Esophagus squamous epithelium (tissue), 5 donors: Measurements from ENCODE around the gene LCE2D. TPM values are rescaled to one million over a fixed set of nuclear protein-coding genes. Genes with fewer than 3 reads are reported as not detected.
"Not testable (repeated sequence)": the region's sequence is repeated elsewhere in the genome, so short reads cannot be mapped to it uniquely, and the experiment has no call there.

Experiments used
- DNase-seq: peaks from one replicate; lab custom pipeline; 2025; lab: John Stamatoyannopoulos, UW
- H3K27ac ChIP-seq, 4 donors: fragments of 200-600 bp; sonication (generic); one replicate each; pipeline ENCODE4 v1.5.1; 2016 to 2019; ENCODE audit warnings: mild to moderate bottlenecking in 1 of 4
- H3K27me3 ChIP-seq, 4 donors: fragments of 200-600 bp; sonication (generic); 1 replicate in 3 of 4; 2 replicates in 1 of 4; pipeline versions ENCODE4 v1.5.1 to v1.6.0; 2017 to 2021; ENCODE audit warnings: antibody characterized with exemption in 1 of 4
- H3K36me3 ChIP-seq, 3 donors: fragments of 200-600 bp; sonication (generic); one replicate each; pipeline ENCODE4 v1.5.1; 2016 to 2019
- H3K4me1 ChIP-seq, 3 donors: fragments of 200-600 bp; sonication (generic); one replicate each; pipeline ENCODE4 v1.5.1; 2017 to 2019
- H3K4me3 ChIP-seq, 4 donors: fragments of 200-600 bp; sonication (generic); 1 replicate in 3 of 4; 2 replicates in 1 of 4; pipeline ENCODE4 v1.5.1; 2016 to 2019; ENCODE audit warnings: mild to moderate bottlenecking in 2 of 4, moderate library complexity in 1 of 4
- H3K9me3 ChIP-seq, 3 donors: fragments of 200-600 bp; sonication (generic); one replicate each; pipeline ENCODE4 v1.5.1; 2016 to 2019
- CTCF ChIP-seq, 6 experiments: fragments of 450-650 bp in 4 of 6; fragments of 200-600 bp in 2 of 6; sonication (generic) in 2 of 6; IDR thresholded peaks; one replicate each; pipeline ENCODE4 v1.5.1; 2016 to 2019; ENCODE audit warnings: antibody characterized with exemption in 6 of 6, mild to moderate bottlenecking in 4 of 6, moderate library complexity in 4 of 6
- POLR2A ChIP-seq, 4 donors: fragments of 450-650 bp; IDR thresholded peaks; one replicate each; pipeline ENCODE4 v1.6.1; 2017; ENCODE audit warnings: antibody characterized with exemption in 4 of 4, mild to moderate bottlenecking in 4 of 4, moderate library complexity in 3 of 4
- WGBS, 2 donors: methylation state at CpG; one replicate each; pipeline ENCODE4 v1.1.5; 2018; 5-methylcytosine and 5-hydroxymethylcytosine counted together
- intact Hi-C: fragments of 100-400 bp; cut with DNase I; formaldehyde crosslinking; loops from one replicate; pipeline ENCODE4 v1.15.0; 2022
- total RNA-seq, 4 donors: library from RNA; depleted of rRNA; stranded (reverse); fragments of >200 nt; gene quantifications; one replicate each; pipeline ENCODE4 v1.1.0, GENCODE V29; 2016
- donor health status: DM: yes; HTN: yes; CAD: no.

LCE2D gene
- total RNA-seq, 4 donors from 2014 or later, result not detected

DNA sequence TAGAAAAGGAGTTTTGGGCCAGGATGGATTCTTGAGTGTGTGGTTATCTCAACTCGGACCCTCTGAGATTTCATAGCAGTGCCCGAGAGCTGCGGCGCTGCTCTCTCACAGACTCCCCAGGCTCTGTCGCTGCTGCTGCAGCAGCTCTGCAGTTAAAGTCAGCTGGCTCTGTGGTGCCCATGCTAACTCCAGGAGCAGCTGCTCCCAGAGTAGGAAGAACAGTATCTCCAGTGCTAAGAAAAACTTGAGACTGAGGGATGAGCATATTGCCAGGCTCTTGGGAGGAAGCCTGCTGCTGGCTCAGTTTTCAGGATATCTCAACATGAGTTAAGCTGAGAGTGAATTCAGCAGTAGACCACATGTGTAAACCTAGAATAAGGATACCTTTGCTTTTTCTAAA lies 4.5 kb downstream of the LCE2D start:
- 81 to 94% methylated on average over 3 to 5 of the region's 5 CpGs for WGBS, 2 donors
- Histone ChIP-seq H3K27me3 (peaks cover 0 to 21% (median 0%) of the 10 kb centered on the region in 4 donors), H3K4me3 (no peak overlapping the region), H3K36me3 (no peaks in the 10 kb centered on the region), H3K27ac (no peak overlapping the region), H3K4me1 (no peaks in the 10 kb centered on the region), H3K9me3 (no peaks in the 10 kb centered on the region)
- no peak for DNase-seq
- TF ChIP-seq CTCF (IDR thresholded peaks at IDR 0.05), result no peak
- no peak for TF ChIP-seq POLR2A (IDR thresholded peaks at IDR 0.05)
- intact Hi-C loops, result no loop called here

DNA sequence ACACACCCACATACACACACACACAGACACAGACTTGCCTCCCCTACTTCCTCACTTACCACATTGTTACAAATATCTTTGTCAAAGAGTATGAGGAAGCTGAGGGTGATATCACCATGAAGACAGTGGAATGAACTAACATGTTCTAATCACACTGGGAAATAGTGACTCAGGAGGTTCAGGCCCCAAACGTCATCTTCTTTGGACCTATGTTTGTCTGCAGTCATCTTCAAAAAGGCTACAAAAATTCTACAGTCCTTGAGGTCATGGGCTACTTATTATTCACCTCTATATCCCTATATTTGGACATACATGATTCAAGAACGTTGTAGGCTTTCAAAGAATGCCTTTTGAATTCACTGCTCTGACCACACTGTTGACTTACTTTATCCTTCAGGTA lies 9.8 kb downstream of the LCE2D start:
- no peaks in the 10 kb centered on the region for H3K4me1 ChIP-seq
- H3K27ac ChIP-seq, result no peak overlapping the region
- 18 to 22% methylated on average over 2 of the region's 2 CpGs for WGBS, 2 donors
- no peaks in the 10 kb centered on the region for H3K9me3 ChIP-seq
- no peaks in the 10 kb centered on the region for H3K36me3 ChIP-seq
- peaks cover 0 to 9% (median 0%) of the 10 kb centered on the region in 4 donors for H3K27me3 ChIP-seq
- intact Hi-C loops, result no loop called here
- TF ChIP-seq CTCF (IDR thresholded peaks at IDR 0.05), result no peak
- no peak for TF ChIP-seq POLR2A (IDR thresholded peaks at IDR 0.05)
- DNase-seq, result no peak
- H3K4me3 ChIP-seq, result no peak overlapping the region

GRCh38 chr1:152674983-152675382 lies 11.8 kb downstream of the LCE2D start, which contains the start of gene LCE2C:
LCE2C (plus strand) TSS chr1:152675279; CDS start chr1:152676016, 737 bp downstream.
- WGBS, 2 donors, result no CpG with 5 or more reads among the region's 3 CpGs
- intact Hi-C loops, H3K4me1 ChIP-seq, H3K4me3 ChIP-seq, DNase-seq, H3K36me3 ChIP-seq, H3K27ac ChIP-seq, H3K9me3 ChIP-seq: not testable (repeated sequence)
- peaks cover 0 to 24% (median 0%) of the 10 kb centered on the region in 4 donors for H3K27me3 ChIP-seq

- H3K36me3 ChIP-seq, result no peaks in the 10 kb centered on the region
- H3K27me3 ChIP-seq, result peaks cover 0 to 24% (median 0%) of the 10 kb centered on the region in 4 donors
- TF ChIP-seq CTCF (IDR thresholded peaks at IDR 0.05) (no peak), POLR2A (IDR thresholded peaks at IDR 0.05) (no peak)
- intact Hi-C loops, result no loop called here
- 67 to 88% methylated on average over 1 to 6 of the region's 6 CpGs for WGBS, 2 donors
- no peaks in the 10 kb centered on the region for H3K9me3 ChIP-seq
- no peaks in the 10 kb centered on the region for H3K4me1 ChIP-seq
- H3K27ac ChIP-seq, result no peak overlapping the region
- no peak for DNase-seq
- no peak overlapping the region for H3K4me3 ChIP-seq
Observed at GRCh38 chr1:152679459-152679858, 16.3 kb downstream of the LCE2D start.

DNA sequence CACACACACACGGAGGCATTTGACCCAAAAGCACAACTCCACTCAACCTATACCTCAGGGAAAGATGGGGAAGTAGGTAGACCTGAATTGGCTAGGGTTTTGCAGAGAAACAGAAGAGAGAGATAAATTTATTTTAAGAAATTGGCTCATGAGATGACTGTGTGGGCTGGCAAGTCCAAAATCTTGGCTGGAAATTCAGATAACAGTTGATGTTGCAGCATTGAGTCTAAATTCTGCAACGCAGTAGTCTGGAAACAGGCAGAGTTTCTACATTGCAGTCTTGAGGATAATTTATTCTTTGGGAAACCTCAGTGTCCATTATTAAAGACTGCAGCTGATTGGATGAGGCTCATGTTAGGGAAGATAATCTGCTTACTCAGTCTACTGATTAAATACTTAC lies 18.4 kb downstream of the LCE2D start:
- Histone ChIP-seq H3K9me3 (no peaks in the 10 kb centered on the region), H3K36me3 (no peaks in the 10 kb centered on the region), H3K4me1 (no peaks in the 10 kb centered on the region), H3K27ac (no peak overlapping the region), H3K27me3 (peaks cover 0 to 22% (median 0%) of the 10 kb centered on the region in 4 donors), H3K4me3 (no peak overlapping the region)
- no peak for TF ChIP-seq POLR2A (IDR thresholded peaks at IDR 0.05)
- no peak for TF ChIP-seq CTCF (IDR thresholded peaks at IDR 0.05)
- DNase-seq, result no peak
- intact Hi-C loops, result no loop called here
- WGBS, 2 donors, result 55 to 66% methylated on average over 2 of the region's 2 CpGs

DNA sequence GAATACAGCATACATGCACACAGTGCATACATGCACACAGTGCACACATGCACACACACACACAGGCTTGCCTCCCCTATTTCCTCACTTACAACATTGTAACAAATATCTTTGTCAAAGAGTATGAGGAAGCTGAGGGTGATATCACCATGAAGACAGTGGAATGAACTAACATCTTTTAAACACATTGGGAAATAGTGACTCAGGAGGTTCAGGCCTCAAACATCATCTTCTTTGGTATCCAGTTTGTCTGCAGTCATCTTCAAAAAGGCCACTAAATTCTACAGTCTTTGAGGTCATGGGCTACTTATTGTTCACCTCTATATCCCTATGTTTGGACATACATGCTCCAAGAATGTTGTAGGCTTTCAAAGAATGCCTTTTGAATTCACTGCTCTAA lies 20.7 kb downstream of the LCE2D start:
- intact Hi-C loops, result no loop called here
- Histone ChIP-seq H3K27me3 (peaks cover 0 to 10% (median 0%) of the 10 kb centered on the region in 4 donors), H3K27ac (no peak overlapping the region), H3K9me3 (no peaks in the 10 kb centered on the region), H3K36me3 (no peaks in the 10 kb centered on the region), H3K4me3 (no peak overlapping the region), H3K4me1 (no peaks in the 10 kb centered on the region)
- no peak for DNase-seq
- no peak for TF ChIP-seq POLR2A (IDR thresholded peaks at IDR 0.05)
- TF ChIP-seq CTCF (IDR thresholded peaks at IDR 0.05), result no peak

DNA sequence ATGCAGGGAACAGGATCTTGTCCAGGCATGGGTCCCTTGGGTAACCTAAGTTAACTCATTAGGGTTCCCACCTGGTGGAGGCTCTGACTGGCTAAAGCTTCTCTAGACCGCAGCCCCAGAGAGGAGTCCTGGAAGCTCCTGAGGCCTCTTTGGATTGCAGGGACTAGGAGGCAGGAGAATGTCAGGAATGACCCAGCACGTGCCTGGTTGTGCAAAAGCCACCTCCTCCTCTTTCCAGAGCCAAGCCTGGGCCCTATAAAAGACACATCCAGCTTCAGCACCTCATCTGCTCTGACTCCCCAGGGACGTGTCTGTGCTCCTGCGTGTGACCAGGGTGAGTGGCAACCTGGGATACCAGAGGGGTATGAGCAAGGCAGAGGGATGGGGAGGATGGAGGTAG lies 22.6 kb downstream of the LCE2D start, which contains the start of gene LCE2B:
LCE2B (plus strand) TSS at position 301 of the 400 bp plus-strand sequence. CDS start 721 bp downstream, outside the sequence.
- intact Hi-C loops, result not testable (repeated sequence)
- WGBS, 2 donors, result 71 to 100% methylated on average over 1 to 4 of the region's 4 CpGs

More for the DNA sequence above, 22.6 kb downstream of the LCE2D start, which contains the start of gene LCE2B:
- not testable (repeated sequence) for DNase-seq, H3K36me3 ChIP-seq, H3K4me1 ChIP-seq, H3K27ac ChIP-seq, H3K27me3 ChIP-seq, H3K4me3 ChIP-seq, H3K9me3 ChIP-seq
